ENCODE measurements around the gene HHATL.

Gene HHATL

GRCh38 chr3:42647821-42648459 is 54.7 kb downstream of the HHATL start:
- H3K27ac ChIP-seq (ENCODE audit: low read length), result no peak overlapping the region
- H3K36me3 ChIP-seq (ENCODE audit: control insufficient read depth, low read depth, low read length), result peaks cover 54% of the 10 kb centered on the region
- no peaks in the 10 kb centered on the region for H3K27me3 ChIP-seq (ENCODE audit: control insufficient read depth, insufficient read depth, low read length)
- H3K4me1 ChIP-seq (ENCODE audit: control insufficient read depth, low read depth, low read length), result peaks cover 24% of the 10 kb centered on the region
- no peaks in the 10 kb centered on the region for H3K9me3 ChIP-seq (ENCODE audit: control insufficient read depth, low read depth, low read length)
- H3K4me3 ChIP-seq (ENCODE audit: low read length), result no peak overlapping the region
- H3K9ac ChIP-seq (ENCODE audit: low read length), result no peak overlapping the region
